Ishikawa (cell line): ENCODE results near the gene HS3ST3A1.

Experiments used
- CEBPB ChIP-seq: IDR thresholded peaks from 2 replicates; pipeline ENCODE4 v1.6.1; 2012
- CREB1 ChIP-seq: IDR thresholded peaks from 2 replicates; pipeline ENCODE4 v1.6.1; 2012; ENCODE audit warnings: low read depth
- EGR1 ChIP-seq: IDR thresholded peaks from 2 replicates; pipeline ENCODE4 v1.6.1; 2012
- EP300 ChIP-seq: IDR thresholded peaks from 2 replicates; pipeline ENCODE4 v1.6.1; 2012; ENCODE audit warnings: borderline replicate concordance
- FOXM1 ChIP-seq: IDR thresholded peaks from 2 replicates; pipeline ENCODE4 v1.6.1; 2012; ENCODE audit warnings: low read depth, borderline replicate concordance
- NFIC ChIP-seq: IDR thresholded peaks from 2 replicates; pipeline ENCODE4 v1.6.1; 2012
- RAD21 ChIP-seq: IDR thresholded peaks from 2 replicates; pipeline ENCODE4 v1.6.1; 2012; ENCODE audit warnings: low read depth
- TAF1 ChIP-seq: IDR thresholded peaks from 2 replicates; pipeline ENCODE4 v1.6.1; 2012; ENCODE audit warnings: low read depth, mild to moderate bottlenecking
- TCF12 ChIP-seq: IDR thresholded peaks from 2 replicates; pipeline ENCODE4 v1.6.1; 2012; ENCODE audit warnings: low read depth
- TEAD4 ChIP-seq: IDR thresholded peaks from 2 replicates; pipeline ENCODE4 v1.6.1; 2012
- YY1 ChIP-seq: IDR thresholded peaks from 2 replicates; pipeline ENCODE4 v1.6.1; 2012; ENCODE audit warnings: low read depth
- ZBTB7A ChIP-seq: IDR thresholded peaks from 2 replicates; pipeline ENCODE4 v1.6.1; 2012; ENCODE audit warnings: low read depth
- TF ChIP-seq, protein P1 (sequence below): IDR thresholded peaks from 2 replicates; pipeline ENCODE4 v1.6.1; 2012
- TF ChIP-seq, protein P2 (sequence below): IDR thresholded peaks from 2 replicates; pipeline ENCODE4 v1.6.1; 2012; ENCODE audit warnings: low read depth, mild to moderate bottlenecking
- TF ChIP-seq, protein P3 (sequence below): IDR thresholded peaks from 2 replicates; pipeline ENCODE4 v1.6.1; 2012

Gene HS3ST3A1

DNA sequence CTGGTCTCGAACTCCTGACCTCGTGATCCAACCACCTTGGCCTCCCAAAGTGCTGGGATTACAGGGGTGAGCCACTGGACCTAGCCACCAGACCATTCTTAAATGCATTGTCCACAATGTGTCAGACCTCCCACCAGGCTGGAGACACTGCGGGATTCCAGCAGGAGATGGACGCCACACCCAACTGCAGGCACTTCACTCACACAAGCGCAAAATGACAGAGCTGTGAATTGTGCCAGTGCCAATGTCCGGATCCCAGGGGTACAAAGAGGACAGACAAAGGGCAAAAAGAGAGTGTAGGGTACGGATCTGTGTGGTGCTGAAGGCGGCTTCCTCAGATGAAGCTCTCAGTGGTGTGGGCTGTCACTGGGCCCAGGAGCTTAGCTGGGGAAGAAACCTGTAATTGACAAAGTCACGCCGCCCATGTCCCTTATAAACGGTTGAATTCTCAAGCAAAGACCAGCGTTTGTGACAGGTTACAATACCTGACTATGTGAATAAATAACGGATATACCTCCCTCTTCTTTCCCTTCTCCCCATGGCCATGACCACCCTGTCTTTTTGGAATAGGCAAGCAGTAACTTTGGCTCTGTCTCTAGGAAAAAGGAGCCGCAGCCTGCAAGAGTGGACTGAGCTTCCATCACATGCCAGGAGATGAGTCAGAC, 40.0 kb downstream of the HS3ST3A1 start:
- TF ChIP-seq, protein P1, sequence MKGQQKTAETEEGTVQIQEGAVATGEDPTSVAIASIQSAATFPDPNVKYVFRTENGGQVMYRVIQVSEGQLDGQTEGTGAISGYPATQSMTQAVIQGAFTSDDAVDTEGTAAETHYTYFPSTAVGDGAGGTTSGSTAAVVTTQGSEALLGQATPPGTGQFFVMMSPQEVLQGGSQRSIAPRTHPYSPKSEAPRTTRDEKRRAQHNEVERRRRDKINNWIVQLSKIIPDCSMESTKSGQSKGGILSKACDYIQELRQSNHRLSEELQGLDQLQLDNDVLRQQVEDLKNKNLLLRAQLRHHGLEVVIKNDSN, result no peak
- TF ChIP-seq CREB1, result no peak
- TF ChIP-seq NFIC, result peak; percentile 31; the same call in 1 of the 2 replicates
- TF ChIP-seq TCF12, result no peak
- TF ChIP-seq, protein P2, sequence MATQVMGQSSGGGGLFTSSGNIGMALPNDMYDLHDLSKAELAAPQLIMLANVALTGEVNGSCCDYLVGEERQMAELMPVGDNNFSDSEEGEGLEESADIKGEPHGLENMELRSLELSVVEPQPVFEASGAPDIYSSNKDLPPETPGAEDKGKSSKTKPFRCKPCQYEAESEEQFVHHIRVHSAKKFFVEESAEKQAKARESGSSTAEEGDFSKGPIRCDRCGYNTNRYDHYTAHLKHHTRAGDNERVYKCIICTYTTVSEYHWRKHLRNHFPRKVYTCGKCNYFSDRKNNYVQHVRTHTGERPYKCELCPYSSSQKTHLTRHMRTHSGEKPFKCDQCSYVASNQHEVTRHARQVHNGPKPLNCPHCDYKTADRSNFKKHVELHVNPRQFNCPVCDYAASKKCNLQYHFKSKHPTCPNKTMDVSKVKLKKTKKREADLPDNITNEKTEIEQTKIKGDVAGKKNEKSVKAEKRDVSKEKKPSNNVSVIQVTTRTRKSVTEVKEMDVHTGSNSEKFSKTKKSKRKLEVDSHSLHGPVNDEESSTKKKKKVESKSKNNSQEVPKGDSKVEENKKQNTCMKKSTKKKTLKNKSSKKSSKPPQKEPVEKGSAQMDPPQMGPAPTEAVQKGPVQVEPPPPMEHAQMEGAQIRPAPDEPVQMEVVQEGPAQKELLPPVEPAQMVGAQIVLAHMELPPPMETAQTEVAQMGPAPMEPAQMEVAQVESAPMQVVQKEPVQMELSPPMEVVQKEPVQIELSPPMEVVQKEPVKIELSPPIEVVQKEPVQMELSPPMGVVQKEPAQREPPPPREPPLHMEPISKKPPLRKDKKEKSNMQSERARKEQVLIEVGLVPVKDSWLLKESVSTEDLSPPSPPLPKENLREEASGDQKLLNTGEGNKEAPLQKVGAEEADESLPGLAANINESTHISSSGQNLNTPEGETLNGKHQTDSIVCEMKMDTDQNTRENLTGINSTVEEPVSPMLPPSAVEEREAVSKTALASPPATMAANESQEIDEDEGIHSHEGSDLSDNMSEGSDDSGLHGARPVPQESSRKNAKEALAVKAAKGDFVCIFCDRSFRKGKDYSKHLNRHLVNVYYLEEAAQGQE, result no peak
- no peak for TF ChIP-seq FOXM1

DNA sequence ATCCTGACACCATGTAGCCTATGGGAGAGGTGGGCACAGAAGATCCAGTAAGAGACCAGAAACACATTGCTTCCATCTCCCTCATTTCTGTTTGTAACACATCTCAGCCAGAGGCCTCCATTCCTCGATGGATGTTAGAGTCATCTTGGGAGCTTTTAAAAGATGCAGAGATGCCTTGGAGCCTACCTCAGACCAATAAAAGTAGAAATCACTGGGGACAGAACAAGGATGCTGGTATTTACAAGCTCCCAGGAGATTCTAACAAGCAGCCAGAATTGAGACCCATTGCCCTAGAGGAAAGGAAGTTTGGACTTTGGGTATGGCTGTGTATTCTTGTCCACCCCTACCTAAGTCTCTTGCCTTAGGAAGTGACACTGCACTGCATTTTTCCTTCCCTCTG, 40.8 kb downstream of the HS3ST3A1 start:
- TF ChIP-seq YY1, result no peak
- no peak for TF ChIP-seq TEAD4
- no peak for TF ChIP-seq CREB1
- TF ChIP-seq, protein P3, sequence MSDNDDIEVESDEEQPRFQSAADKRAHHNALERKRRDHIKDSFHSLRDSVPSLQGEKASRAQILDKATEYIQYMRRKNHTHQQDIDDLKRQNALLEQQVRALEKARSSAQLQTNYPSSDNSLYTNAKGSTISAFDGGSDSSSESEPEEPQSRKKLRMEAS, result no peak
- TF ChIP-seq FOXM1, result no peak
- TF ChIP-seq TAF1, result no peak
- TF ChIP-seq, protein P1, result no peak
- no peak for TF ChIP-seq NFIC
- TF ChIP-seq EP300, result no peak
- no peak for TF ChIP-seq RAD21
- TF ChIP-seq CEBPB, result no peak
- TF ChIP-seq, protein P2, result no peak
- TF ChIP-seq TCF12, result no peak
- TF ChIP-seq ZBTB7A, result no peak
- no peak for TF ChIP-seq EGR1

DNA sequence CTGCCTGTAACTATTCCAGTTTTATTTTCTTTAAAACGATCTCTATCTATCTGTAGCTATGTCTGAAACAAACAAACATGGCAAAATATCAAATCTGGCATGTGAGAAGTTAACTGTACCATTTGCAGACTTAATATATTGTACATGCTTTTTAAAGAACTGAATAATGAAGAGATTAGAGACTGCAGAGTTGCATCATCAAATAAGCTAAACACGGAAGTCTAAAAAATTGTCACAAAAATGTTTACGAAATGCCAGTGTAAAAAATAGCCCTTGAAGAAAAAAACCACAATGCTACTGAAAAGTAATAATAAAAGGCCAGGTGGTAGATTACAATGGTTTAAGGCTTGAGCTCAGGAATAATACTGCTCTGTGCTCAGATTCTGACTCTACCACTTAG, 43.1 kb downstream of the HS3ST3A1 start:
- TF ChIP-seq TEAD4 (no peak), ZBTB7A (no peak), YY1 (no peak), TCF12 (no peak), NFIC (no peak), EP300 (no peak), EGR1 (no peak)
- TF ChIP-seq, protein P3, result no peak
- TF ChIP-seq, protein P1, result no peak

DNA sequence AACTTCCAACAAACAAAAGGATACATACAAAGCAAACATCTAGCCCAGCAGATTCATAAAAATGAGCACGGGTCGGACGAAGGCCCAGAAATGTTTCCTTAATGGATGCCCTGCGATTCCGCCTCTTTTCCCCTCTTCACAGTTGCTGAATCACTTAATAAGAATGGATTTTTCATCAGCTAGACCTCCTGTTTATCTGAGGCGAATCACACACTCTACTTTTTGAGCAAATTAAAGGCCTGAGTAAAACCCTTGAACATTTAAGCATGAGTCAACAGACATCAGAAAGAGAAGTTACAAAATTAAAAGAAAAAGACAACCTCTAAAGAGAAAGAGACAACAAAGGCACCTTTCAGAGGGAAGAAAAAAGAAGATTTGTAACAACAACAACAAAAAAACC, 44.7 kb downstream of the HS3ST3A1 start:
- TF ChIP-seq EGR1 (no peak), ZBTB7A (no peak), TEAD4 (no peak), FOXM1 (no peak)
- TF ChIP-seq, protein P1, result no peak

DNA sequence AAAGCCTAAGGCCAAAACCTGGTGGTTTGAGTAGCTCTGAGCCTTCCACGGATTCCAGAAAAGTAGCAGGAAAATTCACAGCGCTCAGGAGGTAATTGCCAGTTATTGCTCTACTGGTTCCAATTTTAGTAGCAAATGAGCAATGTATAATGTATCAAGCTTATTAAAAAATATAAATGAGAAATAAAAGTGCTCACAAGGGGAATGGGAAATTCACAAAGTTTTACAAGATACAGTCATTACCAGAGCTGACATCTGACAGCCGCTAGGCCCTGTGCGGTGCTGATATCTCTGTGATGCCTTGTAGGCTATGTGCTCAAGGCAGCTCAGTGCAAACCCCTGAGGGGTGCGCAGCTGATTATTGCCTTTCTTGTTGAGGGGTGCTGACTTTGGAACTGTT, 47.5 kb downstream of the HS3ST3A1 start:
- TF ChIP-seq, protein P3, result no peak
- TF ChIP-seq, protein P2, result no peak
- TF ChIP-seq ZBTB7A (no peak), EP300 (no peak), TAF1 (no peak), TCF12 (no peak), YY1 (no peak), RAD21 (no peak), CREB1 (no peak), TEAD4 (no peak), EGR1 (no peak), FOXM1 (no peak), NFIC (no peak), CEBPB (no peak)
